Kidney epithelial cell (primary cell): ENCODE measurements around the gene NDUFB10. TPM values are rescaled to one million over a fixed set of nuclear protein-coding genes. Genes with fewer than 3 reads are reported as not detected.

Experiments used
- DNase-seq: peaks from one replicate; pipeline ENCODE4 v3.0.0-alpha.2; 2010; ENCODE audit warnings: low read depth
- H3K27me3 ChIP-seq: 2 replicates; pipeline ENCODE4 v1.6.0; 2011; ENCODE audit warnings: low read length; ENCODE audit not compliant: control insufficient read depth, insufficient read depth
- H3K36me3 ChIP-seq: 2 replicates; pipeline ENCODE4 v1.5.1; 2011; ENCODE audit warnings: low read length; ENCODE audit not compliant: control insufficient read depth, insufficient read depth
- H3K4me3 ChIP-seq: 2 replicates; pipeline ENCODE4 v1.5.1; 2011; ENCODE audit warnings: low read depth, mild to moderate bottlenecking, control low read depth, low read length
- CTCF ChIP-seq: IDR thresholded peaks from 2 replicates; pipeline ENCODE4 v1.5.1; 2011; ENCODE audit warnings: mild to moderate bottlenecking, moderate library complexity, low read length, control low read depth, inconsistent platforms; ENCODE audit not compliant: insufficient read depth, poor library complexity, severe bottlenecking
- total RNA-seq: library from RNA; depleted of rRNA; stranded (reverse); fragments of >200 nt; gene quantifications from 2 replicates; pipeline ENCODE4 v1.2.3, GENCODE V29; 2015

NDUFB10 gene
- total RNA-seq, 1 donor from 2014 or later: 280 TPM

DNA sequence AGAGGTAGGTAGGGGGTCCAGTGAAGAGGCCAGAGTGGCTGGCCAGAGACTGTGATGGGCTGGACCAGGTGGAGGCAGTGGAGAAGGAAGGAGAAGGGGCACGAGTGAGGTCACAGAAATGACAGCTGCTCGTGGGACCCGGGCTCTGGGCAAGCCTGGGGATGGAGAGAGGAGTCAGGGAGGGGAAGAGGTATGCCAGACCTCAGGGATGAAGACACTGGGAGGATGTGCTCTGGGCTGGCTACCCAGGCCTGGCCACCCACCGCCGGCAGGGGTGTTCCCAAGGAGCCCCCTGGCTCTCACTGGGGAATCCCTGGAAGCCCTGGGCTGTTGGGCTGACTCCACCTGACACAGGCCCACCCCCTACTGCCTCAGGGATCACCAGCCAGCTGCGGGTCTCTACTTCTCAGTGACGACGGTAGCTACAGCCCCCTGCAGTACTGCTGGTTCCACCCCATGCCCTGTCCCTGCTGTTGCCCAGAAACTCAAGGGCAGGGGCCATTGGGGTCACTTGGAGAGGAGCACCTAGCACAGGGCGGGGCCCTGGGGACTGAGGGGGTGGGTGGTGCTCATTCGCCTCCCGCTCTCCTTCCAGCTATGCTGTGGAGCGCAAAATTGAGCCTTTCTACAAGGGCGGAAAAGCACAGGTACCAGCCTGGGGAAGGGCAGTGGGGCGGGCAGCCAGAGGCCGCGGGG, 14.3 kb downstream of the NDUFB10 start:
- H3K4me3 ChIP-seq: no peak overlapping the region
- peaks cover 5% of the 10 kb centered on the region for H3K27me3 ChIP-seq
- TF ChIP-seq CTCF: no peak
- peaks cover 5% of the 10 kb centered on the region for H3K36me3 ChIP-seq
- no peak for DNase-seq

DNA sequence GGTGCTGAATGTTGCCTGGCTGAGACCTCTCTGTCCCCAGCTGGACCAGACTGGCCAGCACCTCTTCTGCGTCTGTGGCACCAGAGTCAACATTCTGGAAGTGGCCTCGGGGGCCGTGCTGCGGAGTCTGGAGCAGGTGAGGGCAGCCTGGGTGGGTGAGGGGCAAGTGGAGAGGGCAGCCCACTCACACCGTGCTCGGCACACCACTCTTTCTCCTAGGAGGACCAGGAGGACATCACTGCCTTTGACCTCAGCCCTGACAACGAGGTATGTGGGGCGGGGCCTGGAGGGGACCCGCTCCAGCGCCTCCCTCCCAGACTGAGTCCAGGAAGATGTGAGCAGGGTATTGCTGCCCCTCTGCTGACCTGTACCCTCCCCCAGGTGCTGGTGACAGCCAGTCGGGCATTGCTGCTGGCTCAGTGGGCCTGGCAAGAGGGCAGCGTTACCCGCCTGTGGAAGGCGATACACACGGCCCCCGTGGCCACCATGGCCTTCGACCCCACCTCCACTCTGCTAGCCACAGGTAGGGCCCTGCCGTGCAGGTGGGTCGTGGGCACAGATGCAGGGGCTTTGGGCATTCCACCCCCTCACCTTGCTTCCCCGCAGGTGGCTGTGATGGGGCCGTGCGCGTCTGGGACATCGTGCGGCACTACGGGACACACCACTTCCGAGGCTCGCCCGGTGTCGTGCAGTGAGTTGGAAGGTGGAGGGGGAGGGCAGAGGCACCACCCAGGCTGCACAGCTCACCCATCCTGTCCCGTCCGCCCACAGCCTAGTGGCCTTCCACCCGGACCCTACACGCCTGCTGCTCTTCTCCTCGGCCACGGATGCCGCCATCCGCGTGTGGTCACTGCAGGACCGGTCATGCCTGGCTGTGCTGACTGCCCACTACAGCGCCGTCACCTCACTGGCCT, 15.1 kb downstream of the NDUFB10 start:
- no peak for TF ChIP-seq CTCF
- Histone ChIP-seq H3K4me3 (no peak overlapping the region), H3K27me3 (peaks cover 13% of the 10 kb centered on the region), H3K36me3 (peaks cover 6% of the 10 kb centered on the region)
- DNase-seq: no peak

GRCh38 chr16:1975432-1976215, 16.3 kb downstream of the NDUFB10 start:
- no peak for TF ChIP-seq CTCF
- Histone ChIP-seq H3K36me3 (peaks cover 6% of the 10 kb centered on the region), H3K27me3 (peaks cover 25% of the 10 kb centered on the region), H3K4me3 (no peak overlapping the region)
- no peak for DNase-seq

GRCh38 chr16:1976216-1976520, 16.8 kb downstream of the NDUFB10 start:
- DNase-seq: no peak
- Histone ChIP-seq H3K36me3 (peaks cover 6% of the 10 kb centered on the region), H3K27me3 (peaks cover 31% of the 10 kb centered on the region), H3K4me3 (no peak overlapping the region)
- TF ChIP-seq CTCF: no peak

- no peak for TF ChIP-seq CTCF
- DNase-seq: no peak
- peaks cover 6% of the 10 kb centered on the region for H3K36me3 ChIP-seq
- no peak overlapping the region for H3K4me3 ChIP-seq
- H3K27me3 ChIP-seq: peaks cover 41% of the 10 kb centered on the region
Measured at GRCh38 chr16:1976951-1977874, 17.9 kb downstream of the NDUFB10 start.
